Measurements from ENCODE around the gene KANSL1. TPM values are rescaled to one million over a fixed set of nuclear protein-coding genes. Genes with fewer than 3 reads are reported as not detected.

The KANSL1 gene
- total and polyA plus RNA-seq, 7 donors, result 9.7 to 130 (median 70.7) TPM

DNA sequence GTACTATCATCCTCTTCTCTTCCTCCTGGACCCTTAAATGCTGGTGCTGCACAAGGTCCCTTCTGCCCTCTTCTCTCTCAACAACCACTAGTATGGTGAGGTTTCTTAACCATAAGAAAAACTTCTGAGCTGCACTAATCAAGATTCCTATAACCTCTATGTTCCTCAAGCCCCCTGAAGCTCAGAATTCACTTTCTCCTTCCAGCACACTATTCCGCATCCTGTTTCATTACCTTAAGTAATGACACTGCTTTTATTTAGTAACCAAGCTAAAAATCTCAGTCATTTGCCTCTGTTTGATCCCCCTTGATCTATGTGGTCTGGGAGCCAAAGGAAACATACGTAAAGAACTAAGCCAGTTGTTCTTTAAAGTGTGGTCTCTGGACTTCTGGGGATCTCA lies 20.1 kb downstream of the KANSL1 start:
- no peak for TF ChIP-seq CTCF (IDR thresholded peaks at IDR 0.05)
- no peak for TF ChIP-seq EP300 (IDR thresholded peaks at IDR 0.05)
- H3K36me3 ChIP-seq, result peaks cover 0 to 30% (median 13%) of the 10 kb centered on the region in 4 donors
- no peak for DNase-seq
- intact Hi-C loops (cut with DNase I), result no loop called here
- no peaks in the 10 kb centered on the region for H3K27me3 ChIP-seq
- no peaks in the 10 kb centered on the region for H3K9me3 ChIP-seq
- 86 to 95% methylated on average over 2 of the region's 2 CpGs for WGBS, 2 donors
- peaks cover 0 to 94% (median 76%) of the 10 kb centered on the region in 4 donors for H3K4me1 ChIP-seq
- no peak overlapping the region for H3K4me3 ChIP-seq
- no peak overlapping the region for H3K27ac ChIP-seq

DNA sequence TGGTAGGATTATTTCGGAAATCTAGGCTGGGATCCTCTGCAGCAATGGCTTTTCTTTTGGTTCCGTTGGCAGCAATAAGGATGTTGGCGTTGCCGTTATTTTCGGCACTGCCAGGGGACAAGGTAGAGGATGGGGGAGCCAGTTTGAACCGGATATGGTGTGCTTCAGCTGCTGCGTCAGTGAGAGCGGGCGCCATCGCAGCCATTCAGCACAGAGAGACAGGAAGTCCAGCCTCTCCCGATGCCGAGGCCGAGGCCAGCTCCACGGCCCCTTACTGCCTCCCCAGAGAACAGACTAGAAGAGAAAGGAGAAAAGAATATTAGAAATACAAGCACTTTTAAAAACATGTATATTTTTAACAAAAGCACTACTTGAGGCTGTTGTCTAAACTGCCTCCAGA lies 21.3 kb downstream of the KANSL1 start:
- Histone ChIP-seq H3K27me3 (no peaks in the 10 kb centered on the region), H3K27ac (no peak overlapping the region), H3K9me3 (no peaks in the 10 kb centered on the region), H3K4me1 (peaks cover 0 to 94% (median 76%) of the 10 kb centered on the region in 4 donors), H3K4me3 (no peak overlapping the region), H3K36me3 (peaks cover 0 to 30% (median 13%) of the 10 kb centered on the region in 4 donors)
- no peak for DNase-seq
- 92 to 93% methylated on average over 14 of the region's 14 CpGs for WGBS, 2 donors
- intact Hi-C loops (cut with DNase I), result no loop called here
- TF ChIP-seq CTCF (IDR thresholded peaks at IDR 0.05), result no peak
- no peak for TF ChIP-seq EP300 (IDR thresholded peaks at IDR 0.05)
- no peak for TF ChIP-seq POLR2A (IDR thresholded peaks at IDR 0.05)
- no peak for TF ChIP-seq POLR2AphosphoS5 (IDR thresholded peaks at IDR 0.05)

GRCh38 chr17:46170639-46171429 lies 22.4 kb downstream of the KANSL1 start:
- Histone ChIP-seq H3K27ac (no peak overlapping the region), H3K36me3 (peaks cover 0 to 30% (median 13%) of the 10 kb centered on the region in 4 donors), H3K4me1 (peaks cover 0 to 94% (median 76%) of the 10 kb centered on the region in 4 donors), H3K4me3 (no peak overlapping the region), H3K27me3 (no peaks in the 10 kb centered on the region), H3K9me3 (no peaks in the 10 kb centered on the region)
- no peak for DNase-seq
- intact Hi-C loops (cut with DNase I), result no loop called here
- WGBS, 2 donors, result 92 to 93% methylated on average over 11 of the region's 11 CpGs
- TF ChIP-seq CTCF (IDR thresholded peaks at IDR 0.05) (no peak), EP300 (IDR thresholded peaks at IDR 0.05) (no peak), POLR2A (IDR thresholded peaks at IDR 0.05) (no peak), POLR2AphosphoS5 (IDR thresholded peaks at IDR 0.05) (no peak)

- TF ChIP-seq POLR2AphosphoS5 (IDR thresholded peaks at IDR 0.05) (no peak), EP300 (IDR thresholded peaks at IDR 0.05) (no peak), POLR2A (IDR thresholded peaks at IDR 0.05) (no peak), CTCF (IDR thresholded peaks at IDR 0.05) (no peak)
- Histone ChIP-seq H3K36me3 (peaks cover 0 to 30% (median 13%) of the 10 kb centered on the region in 4 donors), H3K4me3 (no peak overlapping the region), H3K27ac (no peak overlapping the region), H3K27me3 (no peaks in the 10 kb centered on the region), H3K9me3 (no peaks in the 10 kb centered on the region), H3K4me1 (peaks cover 0 to 94% (median 74%) of the 10 kb centered on the region in 4 donors)
- 91 to 94% methylated on average over 9 of the region's 9 CpGs for WGBS, 2 donors
- DNase-seq, result no peak
- intact Hi-C loops (cut with DNase I), result loop anchor here (2.0 kb wide), 1 partner anchor 15 kb away; no protein-coding TSS in a partner anchor
Observed at GRCh38 chr17:46169913-46170638, 23.2 kb downstream of the KANSL1 start.
